Gastroesophageal sphincter (tissue), 3 donors: Measurements from ENCODE around the gene GET3.

Source experiments
- EP300 ChIP-seq: sonication (generic); formaldehyde crosslinking; IDR thresholded peaks from one replicate; pipeline ENCODE4 v1.6.1; 2017; ENCODE audit warnings: antibody characterized with exemption, mild to moderate bottlenecking
- POLR2A ChIP-seq, 2 donors: fragments of 450-650 bp; IDR thresholded peaks; one replicate each; pipeline ENCODE4 v1.6.1; 2017; ENCODE audit warnings: antibody characterized with exemption in 2 of 2, mild to moderate bottlenecking in 2 of 2, moderate library complexity in 1 of 2
- TF ChIP-seq, protein P1 (sequence below), 4 experiments: fragments of 200-600 bp in 2 of 4; fragments of 450-650 bp in 2 of 4; sonication (generic) in 1 of 4; IDR thresholded peaks; one replicate each; pipeline ENCODE4 v1.5.1; 2017 to 2019; ENCODE audit warnings: antibody characterized with exemption in 4 of 4, mild to moderate bottlenecking in 2 of 4, moderate library complexity in 2 of 4

DNA sequence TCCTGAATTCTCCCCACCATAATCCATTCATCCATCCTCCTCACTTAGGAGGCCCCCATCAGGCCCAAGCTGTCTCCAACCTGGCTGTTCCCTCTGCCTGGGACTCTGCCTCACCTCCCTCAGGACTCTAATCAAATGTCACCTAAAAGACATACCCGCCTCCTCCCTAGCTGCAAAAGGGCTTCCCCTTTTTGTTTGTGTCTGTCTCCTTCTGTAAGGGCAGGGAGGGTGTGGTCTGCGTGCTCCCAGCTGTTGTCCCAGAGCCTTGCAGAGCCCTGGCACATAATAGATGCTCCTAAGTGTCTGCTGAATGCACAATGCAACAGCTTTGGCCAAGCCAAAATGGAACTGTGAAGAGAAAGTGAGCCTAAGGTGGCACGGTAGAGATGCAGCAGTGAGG is 7.2 kb upstream of the GET3 start:
- TF ChIP-seq, protein P1, sequence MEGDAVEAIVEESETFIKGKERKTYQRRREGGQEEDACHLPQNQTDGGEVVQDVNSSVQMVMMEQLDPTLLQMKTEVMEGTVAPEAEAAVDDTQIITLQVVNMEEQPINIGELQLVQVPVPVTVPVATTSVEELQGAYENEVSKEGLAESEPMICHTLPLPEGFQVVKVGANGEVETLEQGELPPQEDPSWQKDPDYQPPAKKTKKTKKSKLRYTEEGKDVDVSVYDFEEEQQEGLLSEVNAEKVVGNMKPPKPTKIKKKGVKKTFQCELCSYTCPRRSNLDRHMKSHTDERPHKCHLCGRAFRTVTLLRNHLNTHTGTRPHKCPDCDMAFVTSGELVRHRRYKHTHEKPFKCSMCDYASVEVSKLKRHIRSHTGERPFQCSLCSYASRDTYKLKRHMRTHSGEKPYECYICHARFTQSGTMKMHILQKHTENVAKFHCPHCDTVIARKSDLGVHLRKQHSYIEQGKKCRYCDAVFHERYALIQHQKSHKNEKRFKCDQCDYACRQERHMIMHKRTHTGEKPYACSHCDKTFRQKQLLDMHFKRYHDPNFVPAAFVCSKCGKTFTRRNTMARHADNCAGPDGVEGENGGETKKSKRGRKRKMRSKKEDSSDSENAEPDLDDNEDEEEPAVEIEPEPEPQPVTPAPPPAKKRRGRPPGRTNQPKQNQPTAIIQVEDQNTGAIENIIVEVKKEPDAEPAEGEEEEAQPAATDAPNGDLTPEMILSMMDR (IDR thresholded peaks at IDR 0.05): no peak
- TF ChIP-seq EP300 (no peak), POLR2A (IDR thresholded peaks at IDR 0.05) (no peak)
